Measurements from ENCODE around the gene RUNX1.
"Not testable (repeated sequence)": the region's sequence is repeated elsewhere in the genome, so short reads cannot be mapped to it uniquely, and the experiment has no call there.

RUNX1 gene

DNA sequence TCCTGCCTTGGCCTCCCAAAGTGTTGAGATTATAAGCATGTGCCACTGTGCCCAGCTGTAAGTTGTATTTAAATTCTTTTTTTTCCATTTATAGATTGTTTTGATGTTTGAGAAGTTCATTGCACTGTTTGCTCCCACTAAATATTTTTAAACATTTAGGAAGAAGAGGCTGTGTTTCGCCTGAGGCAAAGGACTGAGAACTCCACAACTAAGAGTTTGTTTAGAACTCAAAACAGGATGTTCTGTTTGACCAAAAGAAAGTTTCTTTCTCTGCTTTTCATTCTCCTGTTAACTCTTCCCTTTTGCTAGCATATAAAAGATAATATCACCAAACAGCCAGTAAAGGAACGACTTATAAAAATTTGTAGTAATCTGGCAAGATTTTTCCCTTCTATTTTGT lies 87.0 kb downstream of the RUNX1 start:
- H3K4me3 ChIP-seq (ENCODE audit: low read depth, low read length): no peak overlapping the region
- no peak for DNase-seq (ENCODE audit: low read depth)
- TF ChIP-seq MYC (IDR thresholded peaks at IDR 0.05; ENCODE audit: low read depth, low read length): no peak
- TF ChIP-seq POLR2A (IDR thresholded peaks at IDR 0.05; ENCODE audit: extremely low read depth, insufficient read length): no peak

- DNase-seq (ENCODE audit: low read depth): no peak
- TF ChIP-seq, protein P1, sequence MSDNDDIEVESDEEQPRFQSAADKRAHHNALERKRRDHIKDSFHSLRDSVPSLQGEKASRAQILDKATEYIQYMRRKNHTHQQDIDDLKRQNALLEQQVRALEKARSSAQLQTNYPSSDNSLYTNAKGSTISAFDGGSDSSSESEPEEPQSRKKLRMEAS (IDR thresholded peaks at IDR 0.05; ENCODE audit: low read depth, low read length): no peak
- H3K4me3 ChIP-seq (ENCODE audit: low read depth, low read length): no peak overlapping the region
Measured at GRCh38 chr21:34960687-34961086, 88.4 kb downstream of the RUNX1 start.

DNA sequence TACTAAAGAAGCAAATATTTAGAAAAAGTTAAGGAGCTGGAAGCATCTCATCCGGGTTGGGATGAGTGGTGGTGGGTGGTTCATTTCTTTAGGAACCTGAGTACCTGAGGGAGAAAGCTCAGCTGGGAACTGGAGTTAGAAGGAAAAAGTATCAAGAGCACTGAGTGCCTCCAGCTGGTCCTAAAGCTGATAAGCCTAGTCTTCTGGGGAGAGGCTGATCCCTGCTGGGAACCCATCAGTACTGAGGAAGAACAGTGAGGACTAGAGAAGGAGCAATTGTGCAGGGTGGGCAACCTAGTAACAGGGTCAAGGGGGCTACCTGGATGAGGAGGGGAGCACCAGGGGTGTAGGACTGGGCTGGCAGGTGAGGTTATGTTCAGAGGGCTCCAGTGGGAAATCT lies 89.5 kb downstream of the RUNX1 start:
- TF ChIP-seq, protein P2, sequence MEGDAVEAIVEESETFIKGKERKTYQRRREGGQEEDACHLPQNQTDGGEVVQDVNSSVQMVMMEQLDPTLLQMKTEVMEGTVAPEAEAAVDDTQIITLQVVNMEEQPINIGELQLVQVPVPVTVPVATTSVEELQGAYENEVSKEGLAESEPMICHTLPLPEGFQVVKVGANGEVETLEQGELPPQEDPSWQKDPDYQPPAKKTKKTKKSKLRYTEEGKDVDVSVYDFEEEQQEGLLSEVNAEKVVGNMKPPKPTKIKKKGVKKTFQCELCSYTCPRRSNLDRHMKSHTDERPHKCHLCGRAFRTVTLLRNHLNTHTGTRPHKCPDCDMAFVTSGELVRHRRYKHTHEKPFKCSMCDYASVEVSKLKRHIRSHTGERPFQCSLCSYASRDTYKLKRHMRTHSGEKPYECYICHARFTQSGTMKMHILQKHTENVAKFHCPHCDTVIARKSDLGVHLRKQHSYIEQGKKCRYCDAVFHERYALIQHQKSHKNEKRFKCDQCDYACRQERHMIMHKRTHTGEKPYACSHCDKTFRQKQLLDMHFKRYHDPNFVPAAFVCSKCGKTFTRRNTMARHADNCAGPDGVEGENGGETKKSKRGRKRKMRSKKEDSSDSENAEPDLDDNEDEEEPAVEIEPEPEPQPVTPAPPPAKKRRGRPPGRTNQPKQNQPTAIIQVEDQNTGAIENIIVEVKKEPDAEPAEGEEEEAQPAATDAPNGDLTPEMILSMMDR (IDR thresholded peaks at IDR 0.05; ENCODE audit: low read depth, low read length): no peak
- TF ChIP-seq, protein P1 (IDR thresholded peaks at IDR 0.05; ENCODE audit: low read depth, low read length): no peak
- TF ChIP-seq POLR2A (IDR thresholded peaks at IDR 0.05; ENCODE audit: extremely low read depth, insufficient read length) (no peak), MYC (IDR thresholded peaks at IDR 0.05; ENCODE audit: low read depth, low read length) (no peak)
- no peak for DNase-seq (ENCODE audit: low read depth)
- no peak overlapping the region for H3K4me3 ChIP-seq (ENCODE audit: low read depth, low read length)

DNA sequence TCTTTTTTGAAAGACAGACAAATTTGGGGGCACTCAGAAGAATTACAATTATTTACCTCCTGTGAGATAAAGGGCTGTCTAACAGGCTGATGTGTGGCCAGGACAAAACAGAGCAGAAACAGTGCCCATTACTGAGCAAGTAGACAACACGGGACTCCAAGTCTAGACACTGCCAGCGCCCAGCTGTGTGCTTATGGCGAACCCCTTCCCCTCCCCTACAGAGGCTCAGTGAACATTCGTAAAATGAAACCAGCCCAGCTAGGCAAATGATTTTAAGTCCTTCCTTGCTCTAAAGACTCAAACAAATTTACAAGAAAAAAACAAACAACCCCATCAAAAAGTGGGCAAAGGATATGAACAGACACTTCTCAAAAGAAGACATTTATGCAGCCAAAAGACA lies 91.1 kb downstream of the RUNX1 start:
- TF ChIP-seq POLR2A (IDR thresholded peaks at IDR 0.05; ENCODE audit: extremely low read depth, insufficient read length): no peak
- TF ChIP-seq, protein P2 (IDR thresholded peaks at IDR 0.05; ENCODE audit: low read depth, low read length): no peak
- H3K4me3 ChIP-seq (ENCODE audit: low read depth, low read length): no peak overlapping the region

DNA sequence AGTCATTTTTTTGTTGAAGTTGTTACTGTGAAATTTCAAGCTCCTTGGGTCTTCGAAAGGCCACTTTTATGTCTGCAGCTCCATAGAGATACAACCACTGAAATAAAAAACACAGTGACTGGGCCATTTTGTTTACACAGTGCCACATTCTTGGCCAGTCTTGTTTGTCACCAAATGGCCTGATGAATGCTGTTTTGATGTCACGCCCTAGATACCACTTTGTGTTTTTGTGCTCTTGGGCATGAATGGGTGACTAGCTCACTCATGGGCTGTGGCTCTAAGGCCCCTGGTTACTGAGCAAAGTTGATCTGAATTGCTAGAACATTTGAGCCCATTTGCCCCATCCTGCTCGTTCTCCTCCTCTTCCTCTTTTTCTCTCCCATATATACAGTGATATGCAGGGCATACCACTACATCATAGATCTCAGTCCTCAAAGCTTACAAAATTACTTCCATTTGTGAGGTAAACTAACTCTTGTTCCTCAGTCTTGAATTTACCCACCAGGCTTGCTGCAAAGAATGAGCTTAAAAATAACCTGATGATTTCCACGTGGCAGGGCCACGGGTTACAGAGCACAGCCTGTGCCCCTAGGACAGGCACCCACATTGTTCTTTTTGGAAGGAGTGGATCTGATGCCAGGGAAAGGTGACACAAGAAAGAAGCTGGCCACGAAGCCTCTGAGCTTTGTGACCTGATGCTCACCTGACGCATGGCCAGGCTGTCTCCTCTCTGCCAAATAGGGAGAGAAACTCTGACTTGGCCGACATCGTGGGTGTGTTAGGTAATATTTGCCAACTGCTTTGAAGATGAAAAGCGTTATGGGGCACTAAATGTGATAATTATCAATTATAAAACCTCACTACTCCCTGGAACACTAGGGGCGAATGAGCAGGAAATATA lies 92.4 kb downstream of the RUNX1 start:
- H3K4me3 ChIP-seq (ENCODE audit: low read depth, low read length): no peak overlapping the region
- no peak for DNase-seq (ENCODE audit: low read depth)
- TF ChIP-seq, protein P2 (IDR thresholded peaks at IDR 0.05; ENCODE audit: low read depth, low read length): no peak
- no peak for TF ChIP-seq MYC (IDR thresholded peaks at IDR 0.05; ENCODE audit: low read depth, low read length)
- TF ChIP-seq, protein P1 (IDR thresholded peaks at IDR 0.05; ENCODE audit: low read depth, low read length): no peak
- no peak for TF ChIP-seq POLR2A (IDR thresholded peaks at IDR 0.05; ENCODE audit: extremely low read depth, insufficient read length)

More for the DNA sequence above, 91.1 kb downstream of the RUNX1 start:
- no peak for DNase-seq (ENCODE audit: low read depth)

DNA sequence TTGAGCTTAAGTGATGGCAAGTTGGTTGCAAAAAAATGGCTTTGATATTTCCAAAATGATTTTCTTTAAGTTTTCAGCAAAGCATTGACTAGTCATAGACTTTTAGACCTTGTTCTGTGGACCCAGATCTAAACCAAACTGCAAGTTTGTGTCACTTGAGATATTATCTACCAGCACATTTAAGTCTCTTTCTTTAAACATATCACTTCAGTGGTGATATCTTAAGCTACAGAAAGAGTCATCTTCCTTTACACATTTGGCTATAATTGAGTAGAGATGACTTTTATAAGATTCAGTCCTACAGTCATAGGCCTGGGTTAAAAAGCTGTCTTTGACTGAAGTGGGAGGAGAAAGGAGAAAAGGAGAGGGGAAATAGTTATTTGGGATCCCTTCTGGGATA lies 95.2 kb downstream of the RUNX1 start:
- TF ChIP-seq, protein P1 (IDR thresholded peaks at IDR 0.05; ENCODE audit: low read depth, low read length): no peak
- TF ChIP-seq POLR2A (IDR thresholded peaks at IDR 0.05; ENCODE audit: extremely low read depth, insufficient read length): no peak
- TF ChIP-seq MYC (IDR thresholded peaks at IDR 0.05; ENCODE audit: low read depth, low read length): no peak
- TF ChIP-seq, protein P2 (IDR thresholded peaks at IDR 0.05; ENCODE audit: low read depth, low read length): no peak
- H3K4me3 ChIP-seq (ENCODE audit: low read depth, low read length): no peak overlapping the region
- DNase-seq (ENCODE audit: low read depth): no peak

DNA sequence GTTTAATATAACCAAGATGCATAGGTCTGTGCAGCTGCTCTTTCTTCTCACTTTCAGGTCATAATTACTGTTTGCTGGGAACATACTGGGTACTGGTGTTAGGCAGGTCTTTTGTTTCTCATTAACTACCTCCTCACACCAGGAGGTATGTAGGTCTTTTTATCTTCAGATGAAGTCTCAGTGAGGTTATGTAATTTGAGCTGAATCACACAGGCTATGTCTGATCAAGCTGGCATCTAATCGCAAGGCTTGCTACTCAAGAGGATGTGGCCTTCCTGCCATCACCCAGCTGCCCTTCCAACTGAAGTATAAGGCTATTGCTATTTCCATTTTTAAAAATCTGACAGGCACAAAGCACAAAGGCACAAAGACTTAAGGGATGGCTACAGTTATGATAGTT lies 96.4 kb downstream of the RUNX1 start:
- no peak overlapping the region for H3K4me3 ChIP-seq (ENCODE audit: low read depth, low read length)
- no peak for DNase-seq (ENCODE audit: low read depth)
- no peak for TF ChIP-seq POLR2A (IDR thresholded peaks at IDR 0.05; ENCODE audit: extremely low read depth, insufficient read length)
- TF ChIP-seq, protein P2 (IDR thresholded peaks at IDR 0.05; ENCODE audit: low read depth, low read length): no peak
- TF ChIP-seq, protein P1 (IDR thresholded peaks at IDR 0.05; ENCODE audit: low read depth, low read length): no peak
- no peak for TF ChIP-seq MYC (IDR thresholded peaks at IDR 0.05; ENCODE audit: low read depth, low read length)

- not testable (repeated sequence) for H3K4me3 ChIP-seq (ENCODE audit: low read depth, low read length); DNase-seq (ENCODE audit: low read depth)
Measured at GRCh38 chr21:34951868-34952267, 97.2 kb downstream of the RUNX1 start.
